ENCODE data around the gene TCF7L1. TPM values are rescaled to one million over a fixed set of nuclear protein-coding genes. Genes with fewer than 3 reads are reported as not detected.

Gene TCF7L1
- total RNA-seq, 2 experiments from 2014 or later = not detected

DNA sequence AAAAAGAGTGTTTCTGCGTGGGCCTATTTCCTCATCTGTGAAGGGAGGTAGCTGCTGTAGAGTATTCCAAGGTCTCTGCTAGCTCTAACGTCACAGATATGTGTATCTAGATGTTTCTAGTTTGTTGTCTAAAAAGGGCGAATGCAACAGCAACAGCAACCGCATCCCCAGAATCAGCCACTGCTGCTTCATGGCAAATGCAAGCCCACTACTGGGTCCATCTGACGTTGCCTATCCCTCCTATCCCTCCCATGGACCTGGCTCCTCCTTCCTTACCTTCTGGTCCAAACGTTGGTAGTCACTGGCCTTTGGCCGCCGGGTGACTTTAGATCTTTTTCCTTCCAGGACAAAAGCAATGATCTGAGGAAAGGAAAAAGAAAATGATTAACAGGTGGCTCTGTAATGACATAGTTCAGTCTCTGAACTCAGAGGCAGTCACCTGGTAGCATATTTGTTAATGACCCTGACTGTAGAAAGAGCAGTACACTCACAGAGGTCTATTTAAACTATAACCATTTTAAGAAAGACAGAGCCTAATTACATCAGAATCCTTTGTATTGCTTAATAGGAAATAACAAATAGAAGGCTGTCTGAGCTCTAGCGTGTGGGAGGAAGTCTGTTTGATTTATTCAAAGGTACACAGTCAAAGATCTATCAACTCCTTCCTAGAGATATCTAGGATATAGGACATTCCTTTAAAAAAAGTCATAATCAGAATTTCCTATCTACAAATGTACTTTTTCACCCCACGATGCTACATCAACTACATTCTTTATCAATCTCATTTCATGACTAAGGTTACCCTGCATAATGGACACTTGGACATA, 191.7 kb downstream of the TCF7L1 start:
- Mint-ChIP-seq H3K27ac (peak overlapping the region; percentile 97), H3K27me3 (no peaks in the 10 kb centered on the region), H3K9me3 (no peaks in the 10 kb centered on the region), H3K36me3 (ENCODE audit: low read depth) (peaks cover 89% of the 10 kb centered on the region), H3K4me3 (peak overlapping the region; percentile 96), H3K4me1 (ENCODE audit: low read depth) (peaks cover 86% of the 10 kb centered on the region)
- ChIA-PET POLR2A (interaction anchor here (0.6 to 4.7 kb wide), 10 partner anchors 10 to 419 kb away, joined by 3 to 216 read pairs (median 12); partner anchors contain the start of genes ELMOD3, MAT2A and RETSAT), CTCF (no interaction called here)
- intact Hi-C loops (cut with DNase I, micrococcal nuclease) = loop anchor here in 1 of 2 experiments (5.0 kb wide), 2 partner anchors 212 to 227 kb away; partner anchors contain the start of gene MAT2A
- Histone ChIP-seq H3K27me3 (ENCODE audit: control insufficient read depth in 1 of 2, insufficient read depth in 2 of 2, low read length in 2 of 2) (no peaks in the 10 kb centered on the region), H3K27ac (ENCODE audit: low read depth in 1 of 2, low read length in 2 of 2) (peak overlapping the region; percentile 12 to 97), H3K4me1 (ENCODE audit: insufficient read depth, low read length) (peaks cover 62% of the 10 kb centered on the region), H3K36me3 (ENCODE audit: insufficient read depth, low read length) (peaks cover 63% of the 10 kb centered on the region), H3K4me3 (ENCODE audit: low read length) (peak overlapping the region; percentile 89), H3K9me3 (ENCODE audit: control insufficient read depth in 1 of 2, insufficient read depth in 1 of 2, low read length in 2 of 2) (no peaks in the 10 kb centered on the region)
- ATAC-seq (ENCODE audit: poor library complexity) (peak; percentile 11), DNase-seq (no peak)
- TF ChIP-seq, protein P1, sequence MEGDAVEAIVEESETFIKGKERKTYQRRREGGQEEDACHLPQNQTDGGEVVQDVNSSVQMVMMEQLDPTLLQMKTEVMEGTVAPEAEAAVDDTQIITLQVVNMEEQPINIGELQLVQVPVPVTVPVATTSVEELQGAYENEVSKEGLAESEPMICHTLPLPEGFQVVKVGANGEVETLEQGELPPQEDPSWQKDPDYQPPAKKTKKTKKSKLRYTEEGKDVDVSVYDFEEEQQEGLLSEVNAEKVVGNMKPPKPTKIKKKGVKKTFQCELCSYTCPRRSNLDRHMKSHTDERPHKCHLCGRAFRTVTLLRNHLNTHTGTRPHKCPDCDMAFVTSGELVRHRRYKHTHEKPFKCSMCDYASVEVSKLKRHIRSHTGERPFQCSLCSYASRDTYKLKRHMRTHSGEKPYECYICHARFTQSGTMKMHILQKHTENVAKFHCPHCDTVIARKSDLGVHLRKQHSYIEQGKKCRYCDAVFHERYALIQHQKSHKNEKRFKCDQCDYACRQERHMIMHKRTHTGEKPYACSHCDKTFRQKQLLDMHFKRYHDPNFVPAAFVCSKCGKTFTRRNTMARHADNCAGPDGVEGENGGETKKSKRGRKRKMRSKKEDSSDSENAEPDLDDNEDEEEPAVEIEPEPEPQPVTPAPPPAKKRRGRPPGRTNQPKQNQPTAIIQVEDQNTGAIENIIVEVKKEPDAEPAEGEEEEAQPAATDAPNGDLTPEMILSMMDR (IDR thresholded peaks at IDR 0.05) = no peak

DNA sequence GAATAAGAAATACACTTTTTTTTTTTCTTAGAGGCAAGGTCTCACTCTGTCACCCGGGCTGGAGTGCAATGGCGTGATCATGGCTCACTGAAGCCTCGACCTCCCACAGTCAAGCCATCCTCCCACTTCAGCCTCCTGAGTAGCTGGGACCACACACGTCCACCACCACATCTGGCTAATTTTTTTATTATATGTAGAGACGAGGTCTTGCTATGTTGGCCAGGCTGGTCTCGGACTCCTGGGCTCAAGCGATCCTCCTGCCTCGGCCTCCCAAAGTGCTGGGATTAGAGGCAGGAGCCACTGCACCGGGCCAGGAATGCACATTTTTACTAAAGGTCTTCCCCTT, 192.2 kb downstream of the TCF7L1 start:
- ChIA-PET CTCF (no interaction called here), POLR2A (interaction anchor here (0.6 to 4.7 kb wide), 9 partner anchors 11 to 781 kb away, joined by 4 to 216 read pairs (median 24); partner anchors contain the start of genes ELMOD3, MAT2A, POLR1A and PTCD3)
- H3K4me3 ChIP-seq (ENCODE audit: low read length) = peak overlapping the region; percentile 89
- H3K27ac ChIP-seq (ENCODE audit: low read depth in 1 of 2, low read length in 2 of 2) = peak overlapping the region; percentile 95 to 97
- intact Hi-C loops (cut with DNase I, micrococcal nuclease) = loop anchor here in 1 of 2 experiments (5.0 kb wide), 2 partner anchors 212 to 227 kb away; partner anchors contain the start of gene MAT2A
- DNase-seq (no peak), ATAC-seq (ENCODE audit: poor library complexity) (no peak)
- H3K4me1 ChIP-seq (ENCODE audit: insufficient read depth, low read length) = peaks cover 56% of the 10 kb centered on the region
- peaks cover 57% of the 10 kb centered on the region for H3K36me3 ChIP-seq (ENCODE audit: insufficient read depth, low read length)
- TF ChIP-seq, protein P1 (IDR thresholded peaks at IDR 0.05) = no peak
- no peaks in the 10 kb centered on the region for H3K27me3 ChIP-seq (ENCODE audit: control insufficient read depth in 1 of 2, insufficient read depth in 2 of 2, low read length in 2 of 2)
- Mint-ChIP-seq H3K4me3 (peak overlapping the region; percentile 96), H3K4me1 (ENCODE audit: low read depth) (peaks cover 80% of the 10 kb centered on the region), H3K9me3 (no peaks in the 10 kb centered on the region), H3K27ac (peak overlapping the region; percentile 97), H3K27me3 (no peaks in the 10 kb centered on the region), H3K36me3 (ENCODE audit: low read depth) (peaks cover 83% of the 10 kb centered on the region)
- no peaks in the 10 kb centered on the region for H3K9me3 ChIP-seq (ENCODE audit: control insufficient read depth in 1 of 2, insufficient read depth in 1 of 2, low read length in 2 of 2)

DNA sequence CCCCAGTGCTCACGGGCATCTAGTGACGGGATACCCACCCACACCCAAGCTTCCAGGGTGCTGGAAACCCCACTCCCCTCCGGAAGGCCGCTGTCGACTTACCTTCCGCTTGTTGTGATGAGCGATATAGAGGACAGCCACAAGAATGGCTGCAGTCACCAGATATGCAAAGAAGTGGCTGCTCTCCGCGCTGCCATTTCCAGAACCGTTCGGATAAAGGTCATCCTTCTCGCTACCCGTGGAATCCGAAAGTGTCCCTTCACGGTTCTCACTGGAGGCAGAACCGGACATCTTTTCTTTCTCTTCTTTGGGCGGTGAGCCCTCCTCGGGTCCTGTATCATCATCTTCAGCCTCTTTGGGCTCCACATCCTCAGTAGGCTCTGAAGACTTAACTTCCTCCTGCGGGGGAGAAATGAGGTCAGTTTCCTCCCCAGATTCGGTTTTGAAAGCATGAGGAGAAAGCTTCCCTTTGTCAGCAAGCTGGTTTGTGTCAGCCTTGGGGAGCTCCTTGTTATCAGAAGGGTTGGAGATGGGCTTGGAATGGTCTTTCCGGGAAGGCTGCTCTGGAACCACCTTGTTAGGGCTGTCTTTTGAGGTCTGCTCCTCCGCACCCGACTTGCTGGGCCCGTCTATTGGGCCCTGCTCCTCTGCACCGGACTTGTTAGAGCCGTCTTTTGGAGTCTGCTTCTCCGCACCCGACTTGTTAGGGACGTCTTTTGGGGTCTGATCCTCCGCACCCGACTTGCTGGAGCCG, 193.4 kb downstream of the TCF7L1 start:
- ATAC-seq (ENCODE audit: poor library complexity) = peak; percentile 25

More for the DNA sequence above, 193.4 kb downstream of the TCF7L1 start:
- Mint-ChIP-seq H3K36me3 (ENCODE audit: low read depth) (peaks cover 72% of the 10 kb centered on the region), H3K4me3 (peak overlapping the region; percentile 96), H3K27me3 (no peaks in the 10 kb centered on the region), H3K9me3 (no peaks in the 10 kb centered on the region), H3K4me1 (ENCODE audit: low read depth) (peaks cover 68% of the 10 kb centered on the region), H3K27ac (peak overlapping the region; percentile 97)
- no peaks in the 10 kb centered on the region for H3K27me3 ChIP-seq (ENCODE audit: control insufficient read depth in 1 of 2, insufficient read depth in 2 of 2, low read length in 2 of 2)
- no peaks in the 10 kb centered on the region for H3K9me3 ChIP-seq (ENCODE audit: control insufficient read depth in 1 of 2, insufficient read depth in 1 of 2, low read length in 2 of 2)
- H3K4me1 ChIP-seq (ENCODE audit: insufficient read depth, low read length) = peaks cover 46% of the 10 kb centered on the region
- peak in 12 of 14 experiments; percentile 15 to 84 (median 31) for DNase-seq
- intact Hi-C loops (cut with DNase I, micrococcal nuclease) = loop anchor here (1.0 to 5.0 kb wide), 4 partner anchors 17 to 226 kb away; partner anchors contain the start of genes MAT2A (in 1 of the 2) and SH2D6 (in 1 of the 2)
- H3K4me3 ChIP-seq (ENCODE audit: low read length) = peak overlapping the region; percentile 89
- H3K27ac ChIP-seq (ENCODE audit: low read depth in 1 of 2, low read length in 2 of 2) = peak overlapping the region; percentile 95 to 97
- ChIA-PET POLR2A (interaction anchor here (0.6 to 4.7 kb wide), 44 partner anchors 8 to 1429 kb away, joined by 3 to 216 read pairs (median 5); partner anchors contain the start of genes C2orf68, CHMP3, ELMOD3 and GGCX), CTCF (interaction anchor here (1.0 to 1.4 kb wide), 2 partner anchors 16 to 28 kb away, joined by 3 to 4 read pairs; partner anchors contain the start of genes ELMOD3 and RETSAT)
- TF ChIP-seq, protein P1 (IDR thresholded peaks at IDR 0.05) = no peak
- H3K36me3 ChIP-seq (ENCODE audit: insufficient read depth, low read length) = peaks cover 45% of the 10 kb centered on the region
